GM19468 (cell line): ENCODE data around the gene THOC5.
"Not testable (repeated sequence)": the region's sequence is repeated elsewhere in the genome, so short reads cannot be mapped to it uniquely, and the experiment has no call there.

Experiments used
- ATAC-seq: cut with Tn5 transposase; IDR thresholded peaks from one replicate; pipeline ENCODE4 v1.9.1; 2021; ENCODE audit warnings: mild to moderate bottlenecking, moderate library complexity, moderate number of reproducible peaks; ENCODE audit not compliant: unreplicated experiment; ENCODE audit errors: extremely low read depth

Gene THOC5

GRCh38 chr22:29553351-29554224, at the start of gene THOC5:
Gene THOC5 (minus strand): TSS chr22:29553757. CDS start chr22:29549147, 4,610 bp downstream.
- ATAC-seq = peak; percentile 83

GRCh38 chr22:29598684-29599020, 45.1 kb upstream of the THOC5 start:
- no peak for ATAC-seq

GRCh38 chr22:29597871-29598683, 44.5 kb upstream of the THOC5 start:
- not testable (repeated sequence) for ATAC-seq

- ATAC-seq = no peak
Measured at GRCh38 chr22:29596408-29596807, 42.9 kb upstream of the THOC5 start.

GRCh38 chr22:29594447-29594846, 40.9 kb upstream of the THOC5 start:
- not testable (repeated sequence) for ATAC-seq

- ATAC-seq = no peak
Measured at GRCh38 chr22:29593923-29594322, 40.4 kb upstream of the THOC5 start.

- no peak for ATAC-seq
Measured at GRCh38 chr22:29587938-29588699, 34.6 kb upstream of the THOC5 start.

- ATAC-seq = not testable (repeated sequence)
Measured at GRCh38 chr22:29586193-29586705, 32.7 kb upstream of the THOC5 start.

- ATAC-seq = no peak
Measured at GRCh38 chr22:29584975-29585374, 31.4 kb upstream of the THOC5 start.

GRCh38 chr22:29581799-29582198, 28.2 kb upstream of the THOC5 start:
- ATAC-seq = no peak

- no peak for ATAC-seq
Measured at GRCh38 chr22:29580200-29580810, 26.7 kb upstream of the THOC5 start.

- ATAC-seq = no peak
Measured at GRCh38 chr22:29578462-29579200, 25.1 kb upstream of the THOC5 start.

- no peak for ATAC-seq
Measured at GRCh38 chr22:29574762-29575450, 21.3 kb upstream of the THOC5 start.

- ATAC-seq = no peak
Measured at GRCh38 chr22:29570912-29571549, 17.5 kb upstream of the THOC5 start.

- no peak for ATAC-seq
Measured at GRCh38 chr22:29570456-29570855, 16.9 kb upstream of the THOC5 start.

GRCh38 chr22:29569011-29569678, 15.6 kb upstream of the THOC5 start:
- ATAC-seq = no peak

GRCh38 chr22:29567338-29567737, 13.8 kb upstream of the THOC5 start:
- ATAC-seq = no peak

GRCh38 chr22:29566513-29566912, 13.0 kb upstream of the THOC5 start:
- not testable (repeated sequence) for ATAC-seq
